Osteoblast (primary cell): ENCODE results near the gene IL4R. TPM values are rescaled to one million over a fixed set of nuclear protein-coding genes. Genes with fewer than 3 reads are reported as not detected.
A peak's percentile ranks its signal among the peaks of the same experiment; 100 is the strongest.

Experiments used
- DNase-seq: peaks from one replicate; pipeline ENCODE4 v3.0.0; 2011; ENCODE audit warnings: low spot score, mixed read lengths; ENCODE audit not compliant: insufficient read length; ENCODE audit errors: missing footprints
- H2AFZ ChIP-seq: 2 replicates; pipeline ENCODE4 v1.6.0; 2011; ENCODE audit warnings: mild to moderate bottlenecking, low read length
- H3K27ac ChIP-seq: 2 replicates; pipeline ENCODE4 v1.5.1; 2011; ENCODE audit warnings: mild to moderate bottlenecking, low read depth, low read length, moderate library complexity
- H3K27me3 ChIP-seq: 2 replicates; pipeline ENCODE4 v1.6.0; 2012; ENCODE audit warnings: mild to moderate bottlenecking, control low read depth, inconsistent platforms, low read length, moderate library complexity; ENCODE audit not compliant: insufficient read depth
- H3K36me3 ChIP-seq: 2 replicates; pipeline ENCODE4 v1.5.1; 2011; ENCODE audit warnings: mild to moderate bottlenecking, low read length, control low read depth, moderate library complexity; ENCODE audit not compliant: insufficient read depth
- H3K4me1 ChIP-seq: 2 replicates; pipeline ENCODE4 v1.5.1; 2011; ENCODE audit warnings: mild to moderate bottlenecking, low read length, control low read depth, moderate library complexity; ENCODE audit not compliant: insufficient read depth
- H3K4me2 ChIP-seq: 2 replicates; pipeline ENCODE4 v1.6.0; 2011; ENCODE audit warnings: mild to moderate bottlenecking, low read length; ENCODE audit not compliant: insufficient read depth
- H3K4me3 ChIP-seq: fragments of 200-600 bp; sonication (generic); 3 replicates; pipeline ENCODE4 v1.5.1; 2012; ENCODE audit warnings: mild to moderate bottlenecking, low read length, inconsistent platforms; ENCODE audit not compliant: insufficient read depth
- H3K79me2 ChIP-seq: 2 replicates; pipeline ENCODE4 v1.6.0; 2012; ENCODE audit warnings: mild to moderate bottlenecking, low read length, control low read depth, inconsistent platforms; ENCODE audit not compliant: insufficient read depth
- H3K9me3 ChIP-seq: 2 replicates; pipeline ENCODE4 v1.5.1; 2011; ENCODE audit warnings: low read depth, low read length, control low read depth
- H4K20me1 ChIP-seq: 2 replicates; pipeline ENCODE4 v1.6.0; 2012; ENCODE audit warnings: mild to moderate bottlenecking, low read length, control low read depth; ENCODE audit not compliant: insufficient read depth
- total RNA-seq: library from RNA; depleted of rRNA; stranded (reverse); fragments of >200 nt; gene quantifications from 2 replicates; pipeline ENCODE4 v1.2.3, GENCODE V29; 2012
- TF ChIP-seq, protein P1 (sequence below): IDR thresholded peaks from 2 replicates; pipeline ENCODE4 v1.5.1; 2011; ENCODE audit warnings: mild to moderate bottlenecking, low read depth, low read length, moderate library complexity; ENCODE audit errors: extremely low read depth

Gene IL4R
- total RNA-seq, 1 donor, result 32.9 TPM

DNA sequence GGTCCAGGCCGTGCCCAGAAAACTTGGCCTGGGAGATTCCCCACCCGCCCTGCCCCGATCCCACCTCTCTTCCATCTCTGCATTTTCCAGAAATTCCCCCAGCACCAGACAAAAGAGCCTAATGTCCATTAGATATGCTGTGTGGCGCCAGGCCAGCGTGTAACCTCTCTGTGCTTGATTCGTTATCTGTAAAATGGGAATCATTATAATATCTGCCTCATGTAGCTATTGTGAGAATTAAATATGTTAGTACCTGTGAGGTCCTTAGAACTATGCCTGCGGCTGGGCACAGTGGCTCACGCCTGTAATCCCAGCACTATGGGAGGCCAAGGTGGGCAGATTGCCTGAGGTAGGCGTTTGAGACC lies 54.6 kb downstream of the IL4R start:
- Histone ChIP-seq H3K4me1 (peaks cover 17% of the 10 kb centered on the region), H3K4me3 (no peak overlapping the region), H2AFZ (no peak overlapping the region), H3K27me3 (no peaks in the 10 kb centered on the region), H3K4me2 (peak overlapping the region; percentile 84), H3K27ac (no peak overlapping the region), H4K20me1 (no peaks in the 10 kb centered on the region), H3K9me3 (no peaks in the 10 kb centered on the region), H3K36me3 (peaks cover 8% of the 10 kb centered on the region), H3K79me2 (no peaks in the 10 kb centered on the region)
- DNase-seq, result no peak
- TF ChIP-seq, protein P1, sequence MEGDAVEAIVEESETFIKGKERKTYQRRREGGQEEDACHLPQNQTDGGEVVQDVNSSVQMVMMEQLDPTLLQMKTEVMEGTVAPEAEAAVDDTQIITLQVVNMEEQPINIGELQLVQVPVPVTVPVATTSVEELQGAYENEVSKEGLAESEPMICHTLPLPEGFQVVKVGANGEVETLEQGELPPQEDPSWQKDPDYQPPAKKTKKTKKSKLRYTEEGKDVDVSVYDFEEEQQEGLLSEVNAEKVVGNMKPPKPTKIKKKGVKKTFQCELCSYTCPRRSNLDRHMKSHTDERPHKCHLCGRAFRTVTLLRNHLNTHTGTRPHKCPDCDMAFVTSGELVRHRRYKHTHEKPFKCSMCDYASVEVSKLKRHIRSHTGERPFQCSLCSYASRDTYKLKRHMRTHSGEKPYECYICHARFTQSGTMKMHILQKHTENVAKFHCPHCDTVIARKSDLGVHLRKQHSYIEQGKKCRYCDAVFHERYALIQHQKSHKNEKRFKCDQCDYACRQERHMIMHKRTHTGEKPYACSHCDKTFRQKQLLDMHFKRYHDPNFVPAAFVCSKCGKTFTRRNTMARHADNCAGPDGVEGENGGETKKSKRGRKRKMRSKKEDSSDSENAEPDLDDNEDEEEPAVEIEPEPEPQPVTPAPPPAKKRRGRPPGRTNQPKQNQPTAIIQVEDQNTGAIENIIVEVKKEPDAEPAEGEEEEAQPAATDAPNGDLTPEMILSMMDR, result no peak

DNA sequence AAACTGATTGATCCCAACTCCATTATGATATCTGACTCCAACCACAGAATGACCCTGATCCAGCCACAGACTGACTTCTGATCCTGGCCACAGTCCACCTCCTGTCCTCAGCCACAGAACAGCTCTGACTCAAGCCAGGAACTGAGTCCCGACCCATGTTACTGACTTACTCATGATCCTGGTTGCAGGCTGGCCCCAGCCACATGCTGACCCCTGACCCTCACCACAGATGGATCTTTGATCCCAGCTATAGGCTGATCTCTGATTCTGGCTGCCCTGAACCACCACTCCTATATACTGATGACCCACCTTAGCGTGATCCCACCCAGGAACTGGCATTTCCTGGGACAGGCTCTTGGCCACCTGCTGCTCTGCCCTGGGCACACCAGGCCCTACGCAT lies 56.0 kb downstream of the IL4R start:
- TF ChIP-seq, protein P1, result no peak
- H3K79me2 ChIP-seq, result no peaks in the 10 kb centered on the region
- H3K36me3 ChIP-seq, result no peaks in the 10 kb centered on the region
- peaks cover 16% of the 10 kb centered on the region for H3K4me1 ChIP-seq
- H2AFZ ChIP-seq, result no peak overlapping the region
- H3K27me3 ChIP-seq, result no peaks in the 10 kb centered on the region
- no peak overlapping the region for H3K4me3 ChIP-seq
- peak; percentile 85 for DNase-seq
- no peaks in the 10 kb centered on the region for H3K9me3 ChIP-seq
- no peaks in the 10 kb centered on the region for H4K20me1 ChIP-seq
- no peak overlapping the region for H3K27ac ChIP-seq
- H3K4me2 ChIP-seq, result no peak overlapping the region

DNA sequence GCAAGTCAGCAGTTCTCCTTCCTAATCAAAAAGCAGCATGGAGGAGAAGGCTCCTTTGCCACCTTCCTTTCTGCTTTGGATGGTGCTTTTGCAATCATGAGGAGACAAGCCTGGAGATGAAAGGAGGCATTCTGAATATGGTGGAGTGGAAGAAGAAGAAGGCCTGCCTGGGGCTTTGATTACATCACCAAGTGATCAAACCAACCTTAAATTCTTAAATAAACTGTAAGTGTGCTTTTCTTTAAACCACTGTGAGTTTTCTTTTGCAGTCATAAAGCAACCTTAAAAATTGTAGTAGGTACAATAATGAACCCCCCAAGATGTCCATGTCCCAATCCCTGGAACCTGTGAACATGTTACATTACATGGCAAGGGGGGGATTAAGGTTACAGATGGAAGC lies 56.5 kb downstream of the IL4R start:
- TF ChIP-seq, protein P1, result no peak
- H3K4me3 ChIP-seq, result no peak overlapping the region
- H3K27ac ChIP-seq, result no peak overlapping the region
- H3K4me1 ChIP-seq, result peaks cover 11% of the 10 kb centered on the region
- no peaks in the 10 kb centered on the region for H4K20me1 ChIP-seq
- H3K9me3 ChIP-seq, result no peaks in the 10 kb centered on the region
- H3K27me3 ChIP-seq, result no peaks in the 10 kb centered on the region
- no peaks in the 10 kb centered on the region for H3K79me2 ChIP-seq
- no peak overlapping the region for H3K4me2 ChIP-seq
- no peak for DNase-seq
- no peaks in the 10 kb centered on the region for H3K36me3 ChIP-seq
- H2AFZ ChIP-seq, result no peak overlapping the region

DNA sequence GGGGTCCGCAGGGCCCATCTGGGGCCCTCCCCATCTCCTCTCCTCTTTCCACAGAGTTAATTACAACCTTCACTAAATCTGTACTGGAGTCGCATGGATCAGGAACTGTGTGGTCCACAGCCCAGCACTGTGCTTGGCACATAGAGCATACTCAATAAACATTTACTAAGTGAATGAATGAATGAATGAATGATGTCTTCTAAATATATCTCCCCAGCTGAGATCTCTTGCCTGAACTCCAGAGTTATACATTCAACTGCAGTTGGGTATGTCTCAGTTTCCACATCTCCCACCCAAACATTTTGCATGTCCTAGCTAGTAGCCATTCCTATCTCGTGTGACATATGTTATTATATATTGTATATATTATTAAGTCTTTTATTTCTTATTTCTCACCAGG lies 59.5 kb downstream of the IL4R start:
- H3K36me3 ChIP-seq, result no peaks in the 10 kb centered on the region
- no peaks in the 10 kb centered on the region for H3K79me2 ChIP-seq
- no peak overlapping the region for H3K4me2 ChIP-seq
- H3K27me3 ChIP-seq, result no peaks in the 10 kb centered on the region
- no peak for DNase-seq
- H3K9me3 ChIP-seq, result no peaks in the 10 kb centered on the region
- no peak overlapping the region for H3K4me3 ChIP-seq
- H3K27ac ChIP-seq, result no peak overlapping the region
- TF ChIP-seq, protein P1, result no peak
- no peak overlapping the region for H2AFZ ChIP-seq
- H4K20me1 ChIP-seq, result no peaks in the 10 kb centered on the region
- no peaks in the 10 kb centered on the region for H3K4me1 ChIP-seq
